Neural progenitor cell (in vitro differentiated cells): ENCODE data around the gene CD44.

ENCODE experiments used
- EZH2 ChIP-seq: fragments of 200-600 bp; sonication (generic); IDR thresholded peaks from 2 replicates; pipeline ENCODE4 v1.6.1; 2017; ENCODE audit warnings: antibody characterized with exemption, mild to moderate bottlenecking, moderate library complexity
- TF ChIP-seq, protein P1 (sequence below): fragments of 200-600 bp; sonication (generic); IDR thresholded peaks from 2 replicates; pipeline ENCODE4 v1.5.1; 2017; ENCODE audit warnings: antibody characterized with exemption, mild to moderate bottlenecking

DNA sequence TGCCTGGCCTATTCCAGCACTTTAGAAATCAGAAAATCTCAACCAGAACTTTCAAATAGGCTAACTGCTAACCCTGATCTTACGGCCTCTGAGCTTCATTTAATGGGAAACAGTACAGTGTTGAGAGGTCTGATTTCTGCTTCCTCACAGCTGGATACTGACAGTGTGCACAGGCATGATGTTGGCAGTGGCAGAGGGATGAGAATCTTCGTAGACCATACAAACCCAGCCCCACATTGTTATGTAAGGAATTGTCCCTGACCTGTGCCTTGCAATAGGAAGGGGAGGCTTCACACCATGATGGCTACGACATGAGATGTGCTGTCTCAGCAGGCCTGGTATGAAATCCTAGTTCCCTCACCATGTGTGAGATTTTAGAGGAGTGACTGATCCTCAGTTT lies 49.0 kb downstream of the CD44 start:
- TF ChIP-seq, protein P1, sequence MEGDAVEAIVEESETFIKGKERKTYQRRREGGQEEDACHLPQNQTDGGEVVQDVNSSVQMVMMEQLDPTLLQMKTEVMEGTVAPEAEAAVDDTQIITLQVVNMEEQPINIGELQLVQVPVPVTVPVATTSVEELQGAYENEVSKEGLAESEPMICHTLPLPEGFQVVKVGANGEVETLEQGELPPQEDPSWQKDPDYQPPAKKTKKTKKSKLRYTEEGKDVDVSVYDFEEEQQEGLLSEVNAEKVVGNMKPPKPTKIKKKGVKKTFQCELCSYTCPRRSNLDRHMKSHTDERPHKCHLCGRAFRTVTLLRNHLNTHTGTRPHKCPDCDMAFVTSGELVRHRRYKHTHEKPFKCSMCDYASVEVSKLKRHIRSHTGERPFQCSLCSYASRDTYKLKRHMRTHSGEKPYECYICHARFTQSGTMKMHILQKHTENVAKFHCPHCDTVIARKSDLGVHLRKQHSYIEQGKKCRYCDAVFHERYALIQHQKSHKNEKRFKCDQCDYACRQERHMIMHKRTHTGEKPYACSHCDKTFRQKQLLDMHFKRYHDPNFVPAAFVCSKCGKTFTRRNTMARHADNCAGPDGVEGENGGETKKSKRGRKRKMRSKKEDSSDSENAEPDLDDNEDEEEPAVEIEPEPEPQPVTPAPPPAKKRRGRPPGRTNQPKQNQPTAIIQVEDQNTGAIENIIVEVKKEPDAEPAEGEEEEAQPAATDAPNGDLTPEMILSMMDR: no peak
- no peak for TF ChIP-seq EZH2
